Stimulated activated CD8-positive, alpha-beta memory T cell treated with anti-CD3 and anti-CD28 coated beads, Interleukin-15, amount 100 ng/mL, for 48 hours (primary cell): ENCODE data around the gene FHIT.
A peak's percentile ranks its signal among the peaks of the same experiment; 100 is the strongest.

Experiments
- DNase-seq, 2 donors: peaks; one replicate each; pipeline ENCODE4 v3.0.0-alpha.2; 2020; ENCODE audit warnings: low read depth in 2 of 2

FHIT gene

GRCh38 chr3:59800481-59800880, 1450.8 kb downstream of the FHIT start:
- DNase-seq, result no peak

- DNase-seq, result no peak
These were observed 1452.7 kb downstream of the FHIT start for GRCh38 chr3:59798372-59799086.

GRCh38 chr3:59797533-59797932, 1453.7 kb downstream of the FHIT start:
- DNase-seq, result no peak

- no peak for DNase-seq
These were observed 1454.8 kb downstream of the FHIT start for GRCh38 chr3:59796456-59796855.

- no peak for DNase-seq
These were observed 1455.5 kb downstream of the FHIT start for GRCh38 chr3:59795756-59796155.

GRCh38 chr3:59793976-59794375, 1457.3 kb downstream of the FHIT start:
- no peak for DNase-seq

GRCh38 chr3:59791774-59792308, 1459.4 kb downstream of the FHIT start:
- DNase-seq, result no peak

- DNase-seq, result no peak
These were observed 1461.0 kb downstream of the FHIT start for GRCh38 chr3:59790241-59790640.

- no peak for DNase-seq
These were observed 1462.5 kb downstream of the FHIT start for GRCh38 chr3:59788801-59789200.

GRCh38 chr3:59788133-59788532, 1463.1 kb downstream of the FHIT start:
- no peak for DNase-seq

GRCh38 chr3:59786374-59786773, 1464.9 kb downstream of the FHIT start:
- no peak for DNase-seq

- DNase-seq, result no peak
These were observed 1467.1 kb downstream of the FHIT start for GRCh38 chr3:59784164-59784563.

- peak in 1 of 2 donors; percentile 42 for DNase-seq
These were observed 1467.7 kb downstream of the FHIT start for GRCh38 chr3:59783468-59783988.

- no peak for DNase-seq
These were observed 1468.6 kb downstream of the FHIT start for GRCh38 chr3:59782664-59783063.

- no peak for DNase-seq
These were observed 1471.0 kb downstream of the FHIT start for GRCh38 chr3:59780209-59780608.

- no peak for DNase-seq
These were observed 1472.0 kb downstream of the FHIT start for GRCh38 chr3:59779260-59779659.

- no peak for DNase-seq
These were observed 1473.6 kb downstream of the FHIT start for GRCh38 chr3:59777667-59778077.

- DNase-seq, result no peak
These were observed 1474.2 kb downstream of the FHIT start for GRCh38 chr3:59777066-59777465.

- no peak for DNase-seq
These were observed 1475.4 kb downstream of the FHIT start for GRCh38 chr3:59775761-59776325.

- DNase-seq, result no peak
These were observed 1476.1 kb downstream of the FHIT start for GRCh38 chr3:59775106-59775505.

- no peak for DNase-seq
These were observed 1476.6 kb downstream of the FHIT start for GRCh38 chr3:59774634-59775033.

- DNase-seq, result no peak
These were observed 1477.3 kb downstream of the FHIT start for GRCh38 chr3:59774000-59774399.
